ENCODE data around the gene LGALS1. TPM values are rescaled to one million over a fixed set of nuclear protein-coding genes. Genes with fewer than 3 reads are reported as not detected.

Gene LGALS1
- total and polyA plus RNA-seq, 9 of the 15 experiments (the other 6 are each of a cell fraction or from before 2014, with no cell fraction given), result 160 to 800 (median 330) TPM

DNA sequence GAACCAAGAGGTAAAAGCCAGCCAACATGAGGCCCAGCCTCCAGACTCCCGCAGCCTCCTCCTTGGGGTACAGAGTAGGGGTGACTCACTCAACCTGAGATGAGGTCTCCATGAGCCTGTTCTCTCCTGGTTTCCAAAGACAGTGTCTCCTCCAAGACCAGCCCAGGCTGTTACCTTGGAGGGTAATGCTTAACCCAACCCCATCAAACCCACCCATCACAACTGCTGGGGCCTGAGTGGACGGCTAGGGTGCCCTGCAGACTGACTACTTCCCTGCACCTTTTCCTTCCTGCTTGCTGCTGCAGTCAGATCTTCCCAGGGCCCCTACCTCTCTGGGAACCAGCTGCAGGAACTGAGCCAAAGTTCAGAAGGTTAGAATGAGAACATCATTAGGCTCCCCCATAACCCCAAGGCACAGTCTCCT, 5.6 kb downstream of the LGALS1 start (continued):
- no peak for TF ChIP-seq MEF2A (IDR thresholded peaks at IDR 0.05; ENCODE audit: control insufficient read depth, low read depth, low read length)
- TF ChIP-seq KLF10 (CRISPR knock-in tag; IDR thresholded peaks at IDR 0.05), result no peak

DNA sequence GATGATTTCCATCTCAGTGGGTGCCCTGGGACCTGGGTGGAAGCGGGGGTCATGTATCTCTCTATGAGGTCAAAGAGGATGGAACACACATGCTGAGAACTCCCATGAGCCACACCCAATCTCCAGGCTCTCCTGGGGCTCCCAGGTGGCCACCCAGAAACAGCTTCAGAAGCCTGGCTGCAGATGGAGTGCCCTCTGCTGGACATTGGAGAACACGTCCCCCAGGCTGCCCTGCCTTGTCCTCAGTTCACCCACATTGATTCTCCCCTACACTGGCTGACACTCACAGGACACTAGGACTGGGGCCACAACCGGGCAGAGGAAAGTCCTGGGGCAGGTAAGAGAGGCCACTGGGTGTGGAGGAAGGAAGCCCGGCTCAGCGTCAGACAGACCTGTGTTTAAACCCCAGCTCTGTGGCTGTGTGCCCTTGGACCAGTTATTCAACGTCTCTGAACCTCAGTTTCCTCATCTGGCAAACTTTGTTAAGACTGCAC, 6.2 kb downstream of the LGALS1 start:
- in situ Hi-C loops (cut with MboI) (no loop called here), intact Hi-C loops (cut with micrococcal nuclease) (loop anchor here (1.0 kb wide), 2 partner anchors 20 to 38 kb away; no protein-coding TSS in a partner anchor)
- H3K27ac ChIP-seq (ENCODE audit: extremely low read depth, low read depth, low read length), result no peak overlapping the region; the same call in 2 of the 3 replicates
- no peak overlapping the region for H3K4me3 ChIP-seq
- no peaks in the 10 kb centered on the region for H3K9me3 ChIP-seq (replicated peaks; ENCODE audit: control insufficient read depth, insufficient read depth, low read depth, low read length)
- H3K4me2 ChIP-seq (ENCODE audit: insufficient read depth, low read length), result peak overlapping the region; percentile 24; the same call in 1 of the 2 replicates
- CTCF ChIA-PET (ENCODE audit: low intra/inter-chr PET ratio), result interaction anchor here (1.0 to 1.7 kb wide), 5 partner anchors 20 to 58 kb away, joined by 3 to 9 read pairs (median 5); no protein-coding TSS in a partner anchor
- H2AFZ ChIP-seq (ENCODE audit: low read depth, low read length), result peak overlapping the region; percentile 80
- peak; percentile 76 for ATAC-seq
- WGBS (ENCODE audit: insufficient coverage, low coverage, missing lambda C conversion rate), result 21% methylated on average over 5 of the region's 6 CpGs
- no peaks in the 10 kb centered on the region for H3K27me3 ChIP-seq (ENCODE audit: control insufficient read depth in 2 of 2, insufficient read depth in 2 of 2, low read length in 2 of 2)
- H4K20me1 ChIP-seq (replicated peaks; ENCODE audit: control insufficient read depth, insufficient read depth, low read length), result no peaks in the 10 kb centered on the region
- H3K79me2 ChIP-seq (ENCODE audit: control insufficient read depth, insufficient read depth, low read length), result peaks cover 13% of the 10 kb centered on the region
- BruUV-seq (replicated peaks), result no TSS peak
- peak overlapping the region in 1 of 2 experiments; percentile 80; a peak in 2 of 4 replicates for H3K9ac ChIP-seq (ENCODE audit: insufficient read depth in 1 of 2, low read depth in 2 of 2, low read length in 2 of 2)
- no peaks in the 10 kb centered on the region for H3K9me1 ChIP-seq (ENCODE audit: control insufficient read depth, insufficient read depth, low read length)
- H3K4me1 ChIP-seq (replicated peaks in 1 of 2; ENCODE audit: control insufficient read depth in 2 of 2, insufficient read depth in 2 of 2, low read length in 2 of 2), result peaks cover 7 to 33% of the 10 kb centered on the region in 2 experiments; a peak in 4 of 5 replicates
- peak; percentile 67 to 87 (median 71) for DNase-seq (ENCODE audit: extremely low read depth in 1 of 4, low spot score in 3 of 4)
- peaks cover 5% of the 10 kb centered on the region; the same call in 1 of the 3 replicates for H3K36me3 ChIP-seq (ENCODE audit: control insufficient read depth, insufficient read depth, low read length)
- POLR2A ChIA-PET, result interaction anchor here (0.6 to 1.4 kb wide), 6 partner anchors 24 to 230 kb away, joined by 3 to 6 read pairs (median 3); no protein-coding TSS in a partner anchor
- FAIRE-seq, result peak; percentile 83
- TF ChIP-seq ARID1B (IDR thresholded peaks at IDR 0.05) (no peak), CC2D1A (IDR thresholded peaks at IDR 0.05) (peak; percentile 54; the same call in 1 of the 2 replicates), ZNF445 (CRISPR knock-in tag; IDR thresholded peaks at IDR 0.05; ENCODE audit: low read depth) (no peak), SMAD4 (CRISPR knock-in tag; conservative IDR thresholded peaks at IDR 0.05) (0 out of 2 replicates have a peak, but pooled peaks have one; percentile 19), TFAM (CRISPR knock-in tag; conservative IDR thresholded peaks at IDR 0.05) (no peak), SMC3 (conservative IDR thresholded peaks at IDR 0.05; ENCODE audit: insufficient read depth, low read depth, low read length) (peak; percentile 74), MTA2 (IDR thresholded peaks at IDR 0.05; ENCODE audit: low read depth) (no peak; the same call in 1 of the 2 replicates), GABPB1 (CRISPR knock-in tag; IDR thresholded peaks at IDR 0.05) (0 out of 2 replicates have a peak, but pooled peaks have one; percentile 33), ZBTB5 (IDR thresholded peaks at IDR 0.05) (no peak), ADNP (tag; IDR thresholded peaks at IDR 0.05) (no peak), TEAD2 (tag; IDR thresholded peaks at IDR 0.05) (no peak), JUND (IDR thresholded peaks at IDR 0.05; ENCODE audit: borderline replicate concordance, low read depth, low read length) (0 out of 2 replicates have a peak, but pooled peaks have one; percentile 29), JUND (tag; IDR thresholded peaks at IDR 0.05; ENCODE audit: borderline replicate concordance, low read depth, low read length) (no peak), PRMT5 (CRISPR knock-in tag; IDR thresholded peaks at IDR 0.05) (no peak), EP300 (IDR thresholded peaks at IDR 0.05; ENCODE audit: low read length) (0 out of 2 replicates have a peak, but pooled peaks have one; percentile 10), MAZ (CRISPR knock-in tag; conservative IDR thresholded peaks at IDR 0.05 in 1 of 2, IDR thresholded peaks at IDR 0.05 in 1 of 2) (0 out of 4 replicates have a peak, but pooled peaks of 1 of the 2 experiments have one; percentile 14)
- TF ChIP-seq, protein P1, sequence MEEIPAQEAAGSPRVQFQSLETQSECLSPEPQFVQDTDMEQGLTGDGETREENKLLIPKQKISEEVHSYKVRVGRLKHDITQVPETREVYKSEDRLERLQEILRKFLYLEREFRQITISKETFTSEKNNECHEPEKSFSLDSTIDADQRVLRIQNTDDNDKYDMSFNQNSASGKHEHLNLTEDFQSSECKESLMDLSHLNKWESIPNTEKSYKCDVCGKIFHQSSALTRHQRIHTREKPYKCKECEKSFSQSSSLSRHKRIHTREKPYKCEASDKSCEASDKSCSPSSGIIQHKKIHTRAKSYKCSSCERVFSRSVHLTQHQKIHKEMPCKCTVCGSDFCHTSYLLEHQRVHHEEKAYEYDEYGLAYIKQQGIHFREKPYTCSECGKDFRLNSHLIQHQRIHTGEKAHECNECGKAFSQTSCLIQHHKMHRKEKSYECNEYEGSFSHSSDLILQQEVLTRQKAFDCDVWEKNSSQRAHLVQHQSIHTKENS (CRISPR knock-in tag; IDR thresholded peaks at IDR 0.05), result no peak

All from K562 (cell line).